GM12878 (cell line): Measurements from ENCODE around the gene PGLYRP1. TPM values are rescaled to one million over a fixed set of nuclear protein-coding genes. Genes with fewer than 3 reads are reported as not detected.
A peak's percentile ranks its signal among the peaks of the same experiment; 100 is the strongest.

ENCODE experiments used
- ELK1 ChIP-seq: IDR thresholded peaks from 2 replicates; pipeline ENCODE4 v1.6.1; 2012; ENCODE audit warnings: low read depth, low read length, improper control_type of control experiment
- IKZF2 ChIP-seq, 2 experiments: fragments of 450-650 bp; IDR thresholded peaks; 2 replicates each; pipeline ENCODE4 v1.6.1; 2017; ENCODE audit warnings: mild to moderate bottlenecking in 2 of 2, moderate library complexity in 2 of 2
- IRF4 ChIP-seq: IDR thresholded peaks from 2 replicates; pipeline ENCODE4 v1.6.1; 2011; ENCODE audit warnings: low read depth, low read length
- JUNB ChIP-seq: IDR thresholded peaks from 2 replicates; pipeline ENCODE4 v1.6.1; 2016; ENCODE audit warnings: antibody characterized with exemption, mild to moderate bottlenecking
- MTA2 ChIP-seq: fragments of 450-650 bp; IDR thresholded peaks from 2 replicates; pipeline ENCODE4 v1.6.1; 2016; ENCODE audit warnings: low read depth, mild to moderate bottlenecking, moderate library complexity
- MXI1 ChIP-seq: fragments of 150-350 bp; IDR thresholded peaks from 2 replicates; pipeline ENCODE4 v1.6.1; 2011; ENCODE audit warnings: low read depth, mild to moderate bottlenecking, inconsistent platforms, low read length, improper control_type of control experiment
- NFXL1 ChIP-seq: fragments of 450-650 bp; IDR thresholded peaks from 2 replicates; pipeline ENCODE4 v1.6.1; 2017; ENCODE audit warnings: antibody characterized with exemption, mild to moderate bottlenecking, borderline replicate concordance
- POLR2AphosphoS2 ChIP-seq: IDR thresholded peaks from 2 replicates; pipeline ENCODE4 v1.6.1; 2011; ENCODE audit warnings: low read depth, mild to moderate bottlenecking, low read length, improper control_type of control experiment, moderate library complexity
- RAD21 ChIP-seq: IDR thresholded peaks from 2 replicates; pipeline ENCODE4 v1.6.1; 2011; ENCODE audit warnings: mild to moderate bottlenecking, low read depth, low read length, moderate library complexity; ENCODE audit not compliant: insufficient read depth
- SMARCA5 ChIP-seq: fragments of 450-650 bp; IDR thresholded peaks from 2 replicates; pipeline ENCODE4 v1.6.1; 2017; ENCODE audit warnings: mild to moderate bottlenecking
- SMC3 ChIP-seq: IDR thresholded peaks from 2 replicates; pipeline ENCODE4 v1.6.1; 2011; ENCODE audit warnings: low read length, improper control_type of control experiment, borderline replicate concordance
- SRF ChIP-seq, 2 experiments: IDR thresholded peaks; 2 replicates each; pipeline ENCODE4 v1.6.1; 2011; ENCODE audit warnings: low read depth in 2 of 2, low read length in 2 of 2, mild to moderate bottlenecking in 1 of 2, moderate library complexity in 1 of 2
- YBX1 ChIP-seq: fragments of 450-650 bp; IDR thresholded peaks from 2 replicates; pipeline ENCODE4 v1.6.1; 2016; ENCODE audit warnings: antibody characterized with exemption
- ZNF384 ChIP-seq: IDR thresholded peaks from 2 replicates; pipeline ENCODE4 v1.6.1; 2012; ENCODE audit warnings: low read depth, mild to moderate bottlenecking, low read length, improper control_type of control experiment, borderline replicate concordance
- polyA plus RNA-seq, 11 experiments: library from polyadenylated mRNA; depleted of rRNA in 4 of 11; unstranded in 6 of 11; stranded (reverse) in 5 of 11; fragments of >200 nt; fragmentation: Nextera tagmentation in 4 of 11; fragmentation: Illumina TruSeq in 1 of 11; extraction: Ambion mirVana in 4 of 11; extraction: Trizol in 1 of 11; gene quantifications; 1 replicate in 1 of 11; 2 replicates in 10 of 11; pipeline versions ENCODE4 v1.2.1 to v1.2.3, GENCODE V29; 2011 to 2016; ENCODE audit warnings: inconsistent platforms in 2 of 11, missing spikeins in 2 of 11, low read depth in 1 of 11
- total RNA-seq, 4 experiments: library from RNA; depleted of rRNA in 3 of 4; stranded (reverse); fragments of >200 nt in 3 of 4; fragmentation: Illumina TruSeq in 1 of 4; extraction: Trizol in 1 of 4; gene quantifications; 2 replicates each; pipeline versions ENCODE4 v1.2.1 to v1.2.3, GENCODE V29; 2013 to 2021
- TF ChIP-seq, protein P1 (sequence below): fragments of 450-650 bp; IDR thresholded peaks from 2 replicates; pipeline ENCODE4 v1.6.1; 2017; ENCODE audit warnings: mild to moderate bottlenecking, low read depth, inconsistent platforms; ENCODE audit not compliant: poor library complexity, severe bottlenecking
- TF ChIP-seq, protein P2 (sequence below): fragments of 450-650 bp; IDR thresholded peaks from 2 replicates; pipeline ENCODE4 v1.6.1; 2017; ENCODE audit warnings: mild to moderate bottlenecking

The PGLYRP1 gene
- total and polyA plus RNA-seq, 10 of the 15 experiments (the other 5 are each of a cell fraction or from before 2014, with no cell fraction given) = 0.30 TPM; not detected in 9

DNA sequence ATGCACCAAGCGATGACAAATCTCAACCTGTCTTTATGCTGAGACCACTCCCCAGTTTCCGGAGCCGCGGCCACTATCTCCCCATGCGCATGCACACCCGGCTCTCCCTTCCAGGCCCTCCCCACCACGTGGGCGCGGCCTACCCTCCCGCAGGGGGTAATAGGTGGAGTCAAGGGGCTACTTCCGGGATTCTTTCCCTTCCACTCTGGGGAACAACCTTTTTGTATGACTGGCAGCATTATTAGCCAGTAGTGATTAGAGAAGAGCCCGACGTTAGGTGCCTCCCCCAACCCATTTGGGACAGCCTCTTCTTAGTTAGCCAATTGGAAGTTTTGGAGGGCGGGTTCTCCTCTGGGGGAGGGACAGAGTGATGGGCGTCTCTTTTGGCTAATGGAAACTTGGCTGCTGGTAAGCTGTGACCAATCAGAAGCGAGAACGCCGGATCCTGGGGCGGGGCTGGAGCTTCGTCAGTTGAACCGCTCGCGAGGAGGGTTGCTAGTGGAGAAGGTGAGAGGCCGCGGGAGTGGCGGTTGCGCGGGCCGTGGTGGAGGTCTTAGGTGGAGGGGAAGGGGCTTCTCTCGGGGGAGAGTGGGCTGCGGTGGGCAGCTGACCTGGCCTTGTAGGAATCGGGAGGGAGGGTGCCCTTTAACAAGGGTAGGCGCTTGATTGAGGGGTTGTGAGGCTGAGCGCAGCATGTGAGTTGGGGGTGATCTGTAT is 27.7 kb downstream of the PGLYRP1 start, which contains the start of gene CCDC61 (continued):
- TF ChIP-seq, protein P1, sequence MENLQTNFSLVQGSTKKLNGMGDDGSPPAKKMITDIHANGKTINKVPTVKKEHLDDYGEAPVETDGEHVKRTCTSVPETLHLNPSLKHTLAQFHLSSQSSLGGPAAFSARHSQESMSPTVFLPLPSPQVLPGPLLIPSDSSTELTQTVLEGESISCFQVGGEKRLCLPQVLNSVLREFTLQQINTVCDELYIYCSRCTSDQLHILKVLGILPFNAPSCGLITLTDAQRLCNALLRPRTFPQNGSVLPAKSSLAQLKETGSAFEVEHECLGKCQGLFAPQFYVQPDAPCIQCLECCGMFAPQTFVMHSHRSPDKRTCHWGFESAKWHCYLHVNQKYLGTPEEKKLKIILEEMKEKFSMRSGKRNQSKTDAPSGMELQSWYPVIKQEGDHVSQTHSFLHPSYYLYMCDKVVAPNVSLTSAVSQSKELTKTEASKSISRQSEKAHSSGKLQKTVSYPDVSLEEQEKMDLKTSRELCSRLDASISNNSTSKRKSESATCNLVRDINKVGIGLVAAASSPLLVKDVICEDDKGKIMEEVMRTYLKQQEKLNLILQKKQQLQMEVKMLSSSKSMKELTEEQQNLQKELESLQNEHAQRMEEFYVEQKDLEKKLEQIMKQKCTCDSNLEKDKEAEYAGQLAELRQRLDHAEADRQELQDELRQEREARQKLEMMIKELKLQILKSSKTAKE = peak; percentile 73
- TF ChIP-seq SMC3 (no peak), NFXL1 (no peak), RAD21 (no peak), JUNB (no peak), ELK1 (peak; percentile 67; the same call in 1 of the 2 replicates), MXI1 (peak; percentile 90), SMARCA5 (no peak; the same call in 1 of the 2 replicates), MTA2 (0 out of 2 replicates have a peak, but pooled peaks have one; percentile 14), YBX1 (no peak), IRF4 (no peak), IKZF2 (IDR thresholded peaks at IDR 0.05) (no peak; a peak in 1 of 4 replicates), ZNF384 (no peak), SRF (IDR thresholded peaks at IDR 0.05; ENCODE audit: low read depth in 2 of 2, low read length in 2 of 2) (0 out of 4 replicates have a peak, but pooled peaks of 1 of the 2 experiments have one; percentile 39), POLR2AphosphoS2 (peak; percentile 85)
- TF ChIP-seq, protein P2, sequence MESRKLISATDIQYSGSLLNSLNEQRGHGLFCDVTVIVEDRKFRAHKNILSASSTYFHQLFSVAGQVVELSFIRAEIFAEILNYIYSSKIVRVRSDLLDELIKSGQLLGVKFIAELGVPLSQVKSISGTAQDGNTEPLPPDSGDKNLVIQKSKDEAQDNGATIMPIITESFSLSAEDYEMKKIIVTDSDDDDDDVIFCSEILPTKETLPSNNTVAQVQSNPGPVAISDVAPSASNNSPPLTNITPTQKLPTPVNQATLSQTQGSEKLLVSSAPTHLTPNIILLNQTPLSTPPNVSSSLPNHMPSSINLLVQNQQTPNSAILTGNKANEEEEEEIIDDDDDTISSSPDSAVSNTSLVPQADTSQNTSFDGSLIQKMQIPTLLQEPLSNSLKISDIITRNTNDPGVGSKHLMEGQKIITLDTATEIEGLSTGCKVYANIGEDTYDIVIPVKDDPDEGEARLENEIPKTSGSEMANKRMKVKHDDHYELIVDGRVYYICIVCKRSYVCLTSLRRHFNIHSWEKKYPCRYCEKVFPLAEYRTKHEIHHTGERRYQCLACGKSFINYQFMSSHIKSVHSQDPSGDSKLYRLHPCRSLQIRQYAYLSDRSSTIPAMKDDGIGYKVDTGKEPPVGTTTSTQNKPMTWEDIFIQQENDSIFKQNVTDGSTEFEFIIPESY = no peak
